ENCODE data around the gene SCN9A.

- TF ChIP-seq CTCF (IDR thresholded peaks at IDR 0.05; ENCODE audit: insufficient read depth, low read depth, low read length) = no peak
- TF ChIP-seq EZH2 (IDR thresholded peaks at IDR 0.05; ENCODE audit: insufficient read depth, low read length) = no peak
These were observed 96.9 kb downstream of the SCN9A start for GRCh38 chr2:166278856-166279255.
